ENCODE data around the gene FFAR2.
A peak's percentile ranks its signal among the peaks of the same experiment; 100 is the strongest.
"Not testable (repeated sequence)": the region's sequence is repeated elsewhere in the genome, so short reads cannot be mapped to it uniquely, and the experiment has no call there.

The FFAR2 gene

GRCh38 chr19:35458192-35458591 is 10.1 kb downstream of the FFAR2 start:
- no peak for DNase-seq

GRCh38 chr19:35458731-35459391 is 10.8 kb downstream of the FFAR2 start:
- DNase-seq, result no peak

DNA sequence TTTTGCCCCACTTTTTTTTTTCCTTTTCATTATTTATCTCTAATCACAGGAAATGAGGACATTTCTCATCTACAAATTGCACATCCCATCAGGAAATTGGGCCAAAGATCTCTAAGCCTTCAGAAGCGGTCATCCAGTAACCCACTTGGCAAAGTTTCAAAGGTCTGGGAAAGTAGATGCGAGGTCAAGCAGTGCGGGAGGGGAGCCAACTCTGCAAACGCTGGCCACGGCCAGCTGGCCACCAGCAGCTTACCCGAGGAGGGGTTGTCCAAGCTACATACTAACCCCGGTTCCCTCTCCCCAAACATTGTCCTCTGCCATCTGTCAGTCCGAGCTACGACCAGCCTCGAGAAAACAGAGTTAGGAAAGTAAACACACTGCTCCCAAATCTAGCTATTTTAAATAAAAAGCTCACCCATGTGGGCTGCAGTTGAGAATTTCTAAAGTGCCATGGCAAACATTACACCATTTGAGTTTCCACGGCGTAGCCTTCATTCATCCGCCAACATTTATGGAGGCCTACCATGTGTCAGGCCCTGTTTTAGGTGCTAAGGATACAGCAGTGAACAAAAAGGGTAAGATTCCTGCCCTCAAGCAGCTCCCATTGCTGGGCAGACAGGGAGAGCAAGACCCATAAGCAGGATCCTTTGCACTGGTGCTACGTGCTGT is 11.5 kb downstream of the FFAR2 start:
- no peak for DNase-seq

DNA sequence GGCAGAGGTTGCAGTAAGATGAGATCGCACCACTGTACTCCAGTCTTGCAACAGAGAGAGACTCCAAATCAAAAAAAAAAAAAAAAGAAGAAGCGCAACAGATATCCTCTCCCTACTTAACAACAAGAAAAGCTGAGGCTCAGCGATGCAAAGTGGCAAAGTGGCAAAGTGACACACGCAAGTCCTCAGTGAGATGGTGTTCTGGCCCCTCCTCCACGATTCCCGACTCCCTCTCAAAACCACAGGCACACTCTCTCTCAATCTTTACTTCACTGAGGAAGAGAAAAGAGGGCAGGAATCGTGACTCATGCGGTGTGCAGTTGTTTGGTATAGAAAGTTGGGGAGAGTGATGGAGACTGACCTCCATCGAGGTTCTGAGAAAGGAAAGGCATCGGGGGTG is 12.6 kb downstream of the FFAR2 start:
- DNase-seq, result no peak

- DNase-seq, result no peak
Observed at GRCh38 chr19:35461060-35461459, 13.0 kb downstream of the FFAR2 start.

DNA sequence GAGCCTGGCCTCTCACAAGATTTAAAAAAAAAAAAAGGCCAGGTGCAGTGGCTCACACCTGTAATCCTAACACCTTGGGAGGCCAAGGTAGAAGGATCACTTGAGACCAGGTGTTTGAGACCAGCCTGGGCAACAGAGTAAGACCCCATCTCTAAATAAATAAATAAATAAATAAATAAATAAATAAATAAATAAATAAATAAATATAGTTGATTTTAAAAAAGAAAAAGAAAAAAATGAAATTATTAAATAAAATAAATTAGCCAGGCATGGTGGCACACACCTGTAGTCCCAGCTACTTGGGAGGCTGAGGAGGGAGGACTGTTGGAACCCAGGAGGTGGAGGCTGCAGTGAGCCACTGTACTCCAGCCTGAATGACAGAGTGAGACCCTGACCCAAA is 13.7 kb downstream of the FFAR2 start:
- not testable (repeated sequence) for DNase-seq

DNA sequence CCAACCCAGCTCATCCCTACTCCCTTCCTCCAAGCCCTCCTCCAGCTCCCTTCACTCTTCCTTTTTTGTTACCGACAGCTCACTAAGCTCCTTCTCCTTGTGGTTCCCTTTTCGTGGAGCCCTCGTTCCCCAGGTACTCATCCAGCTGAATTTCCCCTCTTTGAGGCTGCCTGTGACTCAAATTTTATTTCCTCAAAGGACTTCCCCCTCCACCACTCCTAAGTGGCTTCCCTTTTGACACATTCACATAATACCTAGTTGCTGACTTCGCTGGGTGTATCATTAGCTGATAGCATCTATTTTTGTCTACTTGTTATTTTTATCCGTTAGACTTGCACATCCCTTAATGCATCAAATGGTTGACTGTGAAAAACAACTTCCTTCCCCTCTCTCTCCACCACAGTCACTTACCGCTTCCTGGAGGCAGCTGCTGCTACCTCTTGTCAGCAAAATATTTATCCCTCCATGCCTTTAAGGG is 14.5 kb downstream of the FFAR2 start:
- DNase-seq, result peak; percentile 54

DNA sequence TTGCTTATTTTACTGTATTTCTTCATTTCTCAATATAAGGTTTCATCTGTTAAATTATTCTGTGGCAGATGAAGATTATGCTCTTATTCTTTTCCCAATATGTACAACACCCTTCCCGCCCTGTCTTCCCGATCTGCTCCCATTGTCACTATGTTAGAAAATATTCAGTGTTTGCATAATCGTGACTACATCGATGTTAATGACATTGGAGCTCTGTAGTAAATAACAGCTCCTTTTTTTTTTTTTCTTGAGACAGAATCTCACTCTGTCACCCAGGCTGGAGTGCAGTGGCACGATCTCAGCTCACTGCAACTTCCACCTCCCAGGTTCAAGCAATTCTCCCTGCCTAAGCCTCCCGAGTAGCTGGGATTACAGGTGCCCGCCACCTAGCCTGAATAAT is 14.9 kb downstream of the FFAR2 start:
- not testable (repeated sequence) for DNase-seq

- no peak for DNase-seq
Observed at GRCh38 chr19:35466259-35466658, 18.2 kb downstream of the FFAR2 start.

- peak; percentile 60 for DNase-seq
Observed at GRCh38 chr19:35468637-35469036, 20.6 kb downstream of the FFAR2 start.

DNA sequence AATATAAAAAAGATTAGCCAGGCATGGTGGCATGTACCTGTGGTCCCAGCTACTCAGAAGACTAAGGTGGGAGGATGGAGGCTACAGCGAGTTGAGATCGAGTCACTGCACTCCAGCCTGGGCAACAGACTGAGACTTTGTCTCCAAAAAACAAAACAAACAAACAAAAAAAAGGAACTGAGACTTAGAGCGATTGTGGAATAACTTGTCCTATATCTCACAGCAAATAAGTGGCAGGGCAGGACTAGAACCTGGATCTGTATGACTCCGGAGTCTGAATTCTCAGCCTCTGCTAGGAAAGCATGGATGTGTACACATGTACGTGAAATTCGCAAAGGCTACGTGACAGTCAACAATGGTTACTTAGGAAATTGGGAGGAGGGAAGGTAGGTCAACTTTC is 22.1 kb downstream of the FFAR2 start:
- no peak for DNase-seq

DNA sequence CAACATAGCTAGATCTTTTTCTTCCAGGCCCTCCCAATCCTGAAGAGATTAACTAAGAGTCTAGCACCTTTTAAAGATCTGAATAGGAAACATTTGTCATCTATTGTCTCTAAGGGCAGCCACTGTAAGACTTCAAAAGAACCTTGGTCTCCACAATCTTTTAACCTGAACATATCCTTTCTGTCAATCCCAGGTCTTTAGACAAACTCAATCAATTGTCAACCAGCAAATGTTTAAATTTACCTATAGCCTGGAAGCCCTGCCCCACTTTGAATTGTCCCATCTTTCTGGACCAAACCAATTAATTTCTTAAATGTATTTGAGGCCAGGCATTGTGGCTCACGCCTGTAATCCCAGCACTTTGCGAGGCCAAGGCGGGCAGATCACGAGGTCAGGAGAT is 23.0 kb downstream of the FFAR2 start:
- DNase-seq, result not testable (repeated sequence)

DNA sequence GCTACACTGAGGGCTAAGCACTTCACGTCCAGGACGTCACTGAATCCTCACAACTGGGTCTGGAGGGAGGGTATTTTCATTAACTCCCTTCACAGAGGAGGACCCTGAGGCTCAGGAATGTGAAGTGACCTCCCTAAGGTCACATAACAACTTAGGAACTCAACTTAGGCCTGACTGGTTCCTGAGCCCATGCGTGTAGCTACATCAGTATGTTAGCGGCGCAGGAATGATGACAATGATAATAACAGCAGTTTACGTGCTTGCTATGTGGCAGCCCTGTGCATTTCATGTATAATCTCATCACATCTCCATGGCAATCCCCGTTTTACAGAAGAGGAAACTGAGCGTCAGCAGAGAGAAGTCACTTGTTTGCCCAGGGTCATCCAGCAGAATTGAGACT is 23.9 kb downstream of the FFAR2 start:
- no peak for DNase-seq

- DNase-seq, result no peak
Observed at GRCh38 chr19:35474104-35474503, 26.0 kb downstream of the FFAR2 start.

DNA sequence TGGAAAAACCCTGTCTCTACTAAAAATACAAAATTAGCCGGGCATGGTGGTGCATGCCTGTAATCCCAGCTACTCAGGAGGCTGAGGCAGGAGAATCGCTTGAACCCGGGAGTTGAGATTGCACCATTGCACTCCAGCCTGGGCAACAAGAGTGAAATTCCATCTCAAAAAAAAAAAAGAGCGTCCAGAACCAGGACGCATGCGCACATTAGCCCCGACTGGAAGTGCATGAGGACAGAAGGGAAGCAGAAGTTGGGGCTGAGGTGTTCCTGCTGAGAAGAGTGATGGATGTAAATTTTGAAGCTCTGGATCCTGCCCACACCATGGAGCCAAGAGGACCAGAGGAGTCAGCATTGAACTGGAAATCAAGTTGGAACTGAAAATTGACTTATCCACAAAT is 26.5 kb downstream of the FFAR2 start:
- DNase-seq, result not testable (repeated sequence)

DNA sequence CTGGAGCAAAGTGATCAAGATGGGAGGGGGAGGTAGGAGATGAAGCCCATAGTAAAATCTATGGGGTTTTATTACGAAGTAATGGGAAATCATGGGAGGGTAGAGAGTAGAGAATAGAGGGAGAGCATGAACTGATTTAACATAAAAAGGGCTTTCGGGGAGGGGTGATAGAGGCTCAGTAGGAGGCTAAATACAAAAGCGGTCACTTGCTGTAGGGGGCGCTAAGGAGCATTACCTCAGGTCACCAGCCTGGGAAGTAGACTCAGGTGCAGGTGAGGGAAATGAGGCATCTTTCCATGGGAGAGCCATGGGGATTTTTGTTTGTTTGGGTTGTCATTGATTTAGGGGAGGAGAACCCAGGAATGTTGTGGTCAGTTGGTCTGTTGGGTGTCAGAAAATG is 28.1 kb downstream of the FFAR2 start:
- DNase-seq, result no peak

- DNase-seq, result no peak
Observed at GRCh38 chr19:35478794-35479677, 31.0 kb downstream of the FFAR2 start.

DNA sequence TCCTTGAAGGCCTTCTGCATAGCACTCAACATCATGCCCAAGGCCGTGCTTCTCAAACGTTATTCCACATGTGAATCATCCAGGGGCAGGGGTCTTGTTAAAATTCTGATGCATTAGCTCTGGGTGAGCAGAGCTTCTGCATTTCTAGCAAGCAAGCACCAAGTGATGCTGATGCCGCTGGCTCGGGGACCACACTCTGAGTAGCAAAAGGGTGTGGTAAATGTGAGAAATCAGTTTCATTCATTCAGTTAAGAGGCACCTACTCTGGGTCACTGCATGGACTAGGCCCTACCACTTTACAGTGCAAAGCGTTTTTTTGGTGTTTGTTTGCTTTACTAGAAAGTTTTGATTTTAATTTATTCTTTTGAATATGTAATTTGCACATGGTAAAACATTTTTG is 35.0 kb downstream of the FFAR2 start:
- peak; percentile 10 for DNase-seq

GRCh38 chr19:35484252-35485036 is 36.4 kb downstream of the FFAR2 start:
- no peak for DNase-seq

GRCh38 chr19:35486268-35486708 is 38.2 kb downstream of the FFAR2 start:
- DNase-seq, result no peak

GRCh38 chr19:35487656-35488182 is 39.7 kb downstream of the FFAR2 start:
- no peak for DNase-seq

- DNase-seq, result no peak
Observed at GRCh38 chr19:35488677-35489076, 40.6 kb downstream of the FFAR2 start.

DNA sequence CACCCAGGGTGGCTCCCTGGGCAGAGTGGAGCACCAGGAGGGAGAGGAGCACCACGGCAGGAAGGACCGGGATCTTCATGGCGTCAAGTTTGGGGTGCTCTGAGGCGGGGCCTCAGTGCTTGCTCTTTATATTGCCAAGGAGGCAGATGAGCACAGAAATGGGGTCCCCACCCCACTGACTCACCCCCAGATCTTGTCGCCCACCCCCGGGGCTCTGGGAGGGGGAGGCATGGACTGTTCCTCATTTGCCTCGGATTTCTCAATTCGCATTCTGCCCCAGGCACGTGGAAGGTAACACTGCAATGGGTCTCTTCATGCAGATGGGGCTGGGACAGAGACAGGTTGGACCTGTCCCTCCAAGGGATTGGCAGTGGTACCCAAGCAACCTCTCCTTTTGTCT is 42.3 kb downstream of the FFAR2 start, which contains the start of gene KRTDAP:
KRTDAP (minus strand) TSS at position 101 of the 400 bp plus-strand sequence; CDS start at position 79, 22 bp downstream.
- no peak for DNase-seq

All from activated gamma-delta T cell treated with Interleukin-2 at 50 U/mL for 16 hours (primary cell).